ENCODE data around the gene PKNOX2.

DNA sequence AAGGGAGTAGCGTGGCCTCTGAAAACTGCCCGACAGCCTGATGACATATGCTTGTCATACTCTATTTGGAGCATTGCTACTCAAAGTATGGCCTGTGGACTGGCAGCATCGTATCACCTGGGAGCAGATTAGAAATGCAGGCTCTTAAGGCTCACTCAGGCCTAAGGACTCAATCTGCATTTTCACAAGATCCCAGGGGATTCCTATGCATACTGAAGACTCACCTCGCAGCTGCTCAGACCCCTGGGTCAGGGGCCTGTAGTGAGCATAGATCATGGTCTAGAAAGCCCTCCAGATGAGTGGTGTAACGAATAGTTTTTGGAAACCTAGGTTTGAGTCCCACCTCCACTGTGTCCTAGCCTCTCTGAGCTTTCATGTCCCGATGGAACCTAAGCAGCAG lies 205.3 kb downstream of the PKNOX2 start:
- TF ChIP-seq EP300 (IDR thresholded peaks at IDR 0.05; ENCODE audit: borderline replicate concordance in 1 of 2, low read depth in 2 of 2, low read length in 2 of 2) (no peak), PHF8 (conservative IDR thresholded peaks at IDR 0.05; ENCODE audit: low read depth, low read length) (no peak), KDM4A (IDR thresholded peaks at IDR 0.05; ENCODE audit: low read depth, low read length, severe bottlenecking) (no peak), SP2 (IDR thresholded peaks at IDR 0.05; ENCODE audit: low read length) (no peak), SIN3A (conservative IDR thresholded peaks at IDR 0.05 in 1 of 2, IDR thresholded peaks at IDR 0.05 in 1 of 2; ENCODE audit: low read depth in 1 of 2, low read length in 2 of 2) (no peak), KDM1A (IDR thresholded peaks at IDR 0.05; ENCODE audit: borderline replicate concordance, low read length) (no peak)

Measured in H1 (cell line).